GM10266 (cell line): Measurements from ENCODE around the gene DSE.

Experiments
- DNase-seq: peaks from one replicate; pipeline ENCODE4 v3.0.0; 2012; ENCODE audit errors: extremely low spot score
- TF ChIP-seq, protein P1 (sequence below): IDR thresholded peaks from 2 replicates; pipeline ENCODE4 v1.5.1; 2012; ENCODE audit warnings: mild to moderate bottlenecking, low read depth; ENCODE audit not compliant: control insufficient read depth, insufficient read depth; ENCODE audit errors: missing control alignments

Gene DSE

DNA sequence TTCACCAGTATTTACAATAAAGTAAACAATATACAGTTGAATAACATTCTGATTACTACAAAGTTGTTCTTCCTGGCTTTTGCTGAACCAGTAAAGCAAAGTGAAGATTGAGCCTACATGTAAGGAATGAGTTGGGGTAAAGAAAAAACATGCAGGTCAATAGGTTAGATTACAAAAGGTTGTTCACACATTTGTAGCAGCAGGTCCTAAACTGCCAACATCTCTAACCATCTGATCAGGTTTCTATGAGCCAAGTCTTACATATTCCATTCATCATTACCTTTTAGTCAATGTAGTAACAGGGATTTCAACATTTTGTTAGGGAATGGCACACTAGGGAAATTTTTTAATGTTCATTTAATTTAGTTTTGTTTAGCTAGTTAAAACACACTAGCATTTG is 81.2 kb downstream of the DSE start:
- DNase-seq: no peak
- TF ChIP-seq, protein P1, sequence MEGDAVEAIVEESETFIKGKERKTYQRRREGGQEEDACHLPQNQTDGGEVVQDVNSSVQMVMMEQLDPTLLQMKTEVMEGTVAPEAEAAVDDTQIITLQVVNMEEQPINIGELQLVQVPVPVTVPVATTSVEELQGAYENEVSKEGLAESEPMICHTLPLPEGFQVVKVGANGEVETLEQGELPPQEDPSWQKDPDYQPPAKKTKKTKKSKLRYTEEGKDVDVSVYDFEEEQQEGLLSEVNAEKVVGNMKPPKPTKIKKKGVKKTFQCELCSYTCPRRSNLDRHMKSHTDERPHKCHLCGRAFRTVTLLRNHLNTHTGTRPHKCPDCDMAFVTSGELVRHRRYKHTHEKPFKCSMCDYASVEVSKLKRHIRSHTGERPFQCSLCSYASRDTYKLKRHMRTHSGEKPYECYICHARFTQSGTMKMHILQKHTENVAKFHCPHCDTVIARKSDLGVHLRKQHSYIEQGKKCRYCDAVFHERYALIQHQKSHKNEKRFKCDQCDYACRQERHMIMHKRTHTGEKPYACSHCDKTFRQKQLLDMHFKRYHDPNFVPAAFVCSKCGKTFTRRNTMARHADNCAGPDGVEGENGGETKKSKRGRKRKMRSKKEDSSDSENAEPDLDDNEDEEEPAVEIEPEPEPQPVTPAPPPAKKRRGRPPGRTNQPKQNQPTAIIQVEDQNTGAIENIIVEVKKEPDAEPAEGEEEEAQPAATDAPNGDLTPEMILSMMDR: no peak

DNA sequence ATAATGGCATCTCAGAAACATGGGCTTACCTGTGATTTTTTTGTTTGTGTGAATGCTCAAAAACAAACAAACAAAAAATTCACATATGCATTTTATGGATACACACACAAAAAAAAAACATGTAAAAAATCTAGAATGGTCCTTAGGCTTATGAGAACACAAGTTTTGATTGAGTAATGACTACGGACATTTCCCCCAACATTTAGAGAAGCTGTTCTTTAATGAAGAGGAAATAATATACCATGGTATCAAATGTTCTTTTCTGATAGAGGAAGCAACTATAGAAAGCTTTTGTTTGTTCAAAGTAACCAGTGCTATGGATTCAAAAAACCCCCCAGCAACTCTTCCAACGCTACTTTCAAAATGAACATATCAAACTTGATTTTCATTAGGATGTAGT is 81.8 kb downstream of the DSE start:
- DNase-seq: no peak
- TF ChIP-seq, protein P1: no peak

DNA sequence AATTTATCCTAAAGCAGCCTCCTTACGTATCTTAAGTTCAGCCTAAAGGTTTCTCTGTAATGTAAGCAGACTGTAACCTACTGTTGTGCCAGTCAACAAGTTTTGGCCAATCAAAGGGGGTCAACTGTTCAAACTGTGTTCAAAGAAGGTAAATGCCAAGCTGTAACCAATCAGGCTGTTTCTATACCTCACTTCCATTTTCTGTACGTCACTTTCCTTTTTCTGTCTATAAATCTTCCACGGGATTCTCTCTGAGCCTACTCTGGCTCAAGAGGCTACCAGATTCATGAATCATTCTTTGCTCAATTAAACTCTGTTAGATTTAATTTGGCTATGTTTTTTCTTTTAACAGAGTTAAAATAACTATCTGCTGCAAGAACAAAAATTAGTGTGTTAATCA is 85.4 kb downstream of the DSE start:
- TF ChIP-seq, protein P1: no peak
- no peak for DNase-seq

DNA sequence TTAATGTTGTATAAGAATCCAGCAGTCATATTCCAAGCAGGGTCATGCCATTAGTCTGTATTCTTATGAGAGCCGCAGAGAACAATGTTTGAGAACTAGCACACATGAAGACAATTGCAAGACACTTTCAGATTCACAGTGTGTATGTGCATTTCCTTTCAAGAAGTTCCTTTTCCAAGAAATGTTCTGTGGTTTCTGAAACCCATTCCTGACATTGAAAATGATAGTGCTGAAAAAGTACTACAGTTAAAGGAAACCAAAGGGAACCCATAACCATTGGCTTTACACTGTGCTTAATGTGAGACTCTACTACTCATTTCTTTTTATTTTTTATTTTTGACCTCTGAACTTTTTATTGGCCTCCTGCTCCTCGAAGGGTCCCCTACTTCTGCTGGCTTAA is 86.2 kb downstream of the DSE start:
- no peak for DNase-seq
- TF ChIP-seq, protein P1: no peak

DNA sequence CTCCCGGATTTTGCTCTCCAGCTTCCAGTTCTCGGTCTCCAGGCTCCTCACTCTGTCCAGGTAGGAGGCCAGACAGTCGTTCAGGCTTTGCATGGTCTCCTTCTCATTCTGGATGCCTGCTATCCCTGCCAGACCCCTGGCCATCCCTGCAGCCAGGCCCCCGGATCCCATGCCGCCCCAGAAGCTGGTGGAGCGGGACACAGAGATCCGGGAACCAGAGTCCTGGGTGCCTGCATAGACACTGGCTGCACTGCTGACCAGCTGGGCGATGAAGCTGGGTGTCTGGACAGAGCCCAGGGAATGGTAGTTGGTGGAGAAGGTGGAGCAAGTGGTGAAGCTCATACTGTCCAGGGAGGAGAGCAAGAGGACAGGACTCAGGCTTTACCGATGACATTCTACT is 87.5 kb downstream of the DSE start:
- DNase-seq: no peak
- TF ChIP-seq, protein P1: no peak

DNA sequence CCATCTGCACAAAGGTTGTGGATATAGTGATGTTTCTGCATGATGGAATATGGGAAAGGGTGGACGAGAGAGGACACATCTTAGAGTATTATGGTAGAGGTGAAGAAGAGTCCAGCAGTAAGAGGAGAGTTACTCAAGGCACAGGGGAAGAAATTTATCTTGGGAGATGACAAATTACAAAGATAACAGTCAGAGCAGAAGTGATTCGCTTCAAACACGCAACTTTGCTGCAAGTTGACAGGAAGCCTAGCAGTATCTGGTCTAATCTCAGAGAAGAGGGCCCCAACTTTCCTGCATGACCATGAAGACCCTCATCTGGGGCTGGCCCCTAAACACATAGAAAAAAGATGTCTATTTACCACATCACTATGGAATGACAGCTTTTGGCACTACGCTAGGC is 89.2 kb downstream of the DSE start:
- DNase-seq: no peak
- TF ChIP-seq, protein P1: no peak

DNA sequence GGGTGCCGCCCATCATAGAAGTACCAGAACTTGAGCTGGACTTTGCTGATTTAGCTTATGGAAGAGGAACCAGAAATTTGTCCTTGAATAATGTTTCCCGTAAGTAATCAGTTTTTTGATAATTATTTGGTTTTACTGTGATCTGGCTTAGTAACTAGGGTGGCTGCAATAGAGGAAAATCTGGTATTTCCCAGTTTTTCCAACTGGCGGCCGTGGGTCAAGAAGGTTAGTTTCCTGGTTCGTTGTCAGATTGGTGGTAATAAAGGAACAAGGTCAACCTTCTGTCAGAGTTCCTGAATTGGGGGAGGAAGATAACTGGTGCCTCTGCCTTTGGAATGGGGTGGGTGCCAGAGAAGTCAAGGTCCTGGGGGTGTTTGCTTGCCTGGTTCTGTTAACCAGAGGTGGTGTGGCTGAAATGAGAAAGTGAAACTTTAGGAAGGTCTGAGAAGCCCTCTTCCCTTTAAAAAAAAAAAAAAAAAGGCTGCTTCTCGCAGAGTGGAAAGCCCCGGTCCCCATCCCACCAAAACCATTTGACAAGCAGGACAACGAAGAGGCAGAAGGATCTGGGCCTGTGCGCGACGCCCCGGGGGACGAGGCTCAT is 90.7 kb downstream of the DSE start, which contains the start of gene CALHM6:
TSS of gene CALHM6 (plus strand) at position 45 of the 601 bp plus-strand sequence. CDS start at position 600, 555 bp downstream.
- TF ChIP-seq, protein P1: no peak
- peak; percentile 29 for DNase-seq
